ENCODE data around the gene SOX8. TPM values are rescaled to one million over a fixed set of nuclear protein-coding genes. Genes with fewer than 3 reads are reported as not detected.

Gene SOX8
- polyA plus RNA-seq, 1 donor from 2014 or later, result 3.9 TPM

GRCh38 chr16:988471-989353 lies 7.1 kb downstream of the SOX8 start:
- no peaks in the 10 kb centered on the region for H3F3A ChIP-seq (ENCODE audit: insufficient read depth, low read length, poor library complexity, severe bottlenecking)
- no peak for TF ChIP-seq TAF1 (IDR thresholded peaks at IDR 0.05; ENCODE audit: low read depth)
- no peak for TF ChIP-seq POLR2AphosphoS5 (IDR thresholded peaks at IDR 0.05)
- no peak for TF ChIP-seq EZH2 (IDR thresholded peaks at IDR 0.05; ENCODE audit: borderline replicate concordance, insufficient read depth, low read length, poor library complexity, severe bottlenecking)
- TF ChIP-seq EP300 (conservative IDR thresholded peaks at IDR 0.05; ENCODE audit: poor library complexity, severe bottlenecking), result no peak
- TF ChIP-seq MXI1 (conservative IDR thresholded peaks at IDR 0.05; ENCODE audit: poor library complexity, severe bottlenecking), result no peak
- TF ChIP-seq SMC3 (conservative IDR thresholded peaks at IDR 0.05; ENCODE audit: poor library complexity), result no peak
- no peak for TF ChIP-seq CTCF (IDR thresholded peaks at IDR 0.05; ENCODE audit: poor library complexity, severe bottlenecking)
- no peak for TF ChIP-seq REST (IDR thresholded peaks at IDR 0.05; ENCODE audit: borderline replicate concordance)
- no peak for TF ChIP-seq RAD21 (conservative IDR thresholded peaks at IDR 0.05)
- H3K4me2 ChIP-seq (ENCODE audit: low read length), result no peak overlapping the region
- no peak overlapping the region for H3K27ac ChIP-seq (ENCODE audit: low read length)
- no peaks in the 10 kb centered on the region for H4K20me1 ChIP-seq (ENCODE audit: insufficient read depth)
- H3K27me3 ChIP-seq (ENCODE audit: insufficient read depth, low read depth, low read length), result no peaks in the 10 kb centered on the region
- no peak overlapping the region for H3K9ac ChIP-seq (ENCODE audit: low read length)
- no peaks in the 10 kb centered on the region for H3K9me2 ChIP-seq (ENCODE audit: insufficient read depth, low read length)
- H2AFZ ChIP-seq (ENCODE audit: low read depth, low read length), result no peak overlapping the region
- no peak overlapping the region for H3K4me3 ChIP-seq (ENCODE audit: low read length)
- no peaks in the 10 kb centered on the region for H3K36me3 ChIP-seq (ENCODE audit: insufficient read depth, low read length)
- H3K9me3 ChIP-seq (ENCODE audit: low read length), result no peaks in the 10 kb centered on the region
- H3K79me2 ChIP-seq (replicated peaks; ENCODE audit: insufficient read depth, low read length), result no peaks in the 10 kb centered on the region

DNA sequence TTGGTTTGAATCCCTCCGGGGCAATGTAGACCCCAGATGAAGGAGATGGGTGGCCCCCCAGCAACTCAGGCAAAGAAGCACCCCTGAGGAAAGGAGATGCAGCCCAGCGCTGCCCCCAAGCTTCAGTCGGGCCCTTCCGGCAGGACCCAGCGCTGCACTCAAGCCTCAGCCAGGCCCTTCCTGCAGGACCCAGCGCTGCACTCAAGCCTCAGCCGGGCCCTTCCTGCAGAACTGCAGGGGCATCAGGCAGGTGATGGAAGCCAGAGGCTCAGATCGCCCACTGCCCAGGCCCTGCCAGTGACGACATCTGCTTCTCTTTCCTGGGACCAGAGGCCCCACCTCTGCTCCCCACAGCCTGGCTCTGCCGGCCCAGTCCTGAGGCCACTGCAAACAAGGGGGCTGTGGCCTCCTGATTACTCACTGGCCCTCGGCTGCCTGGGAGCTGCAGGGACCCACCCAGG lies 7.8 kb downstream of the SOX8 start:
- no peaks in the 10 kb centered on the region for H4K20me1 ChIP-seq (ENCODE audit: insufficient read depth)
- H3K9me2 ChIP-seq (ENCODE audit: insufficient read depth, low read length), result no peaks in the 10 kb centered on the region
- no peak overlapping the region for H3K9ac ChIP-seq (ENCODE audit: low read length)
- H3K4me3 ChIP-seq (ENCODE audit: low read length), result no peak overlapping the region
- H3K27me3 ChIP-seq (ENCODE audit: insufficient read depth, low read depth, low read length), result no peaks in the 10 kb centered on the region
- TF ChIP-seq MXI1 (conservative IDR thresholded peaks at IDR 0.05; ENCODE audit: poor library complexity, severe bottlenecking) (no peak), RAD21 (conservative IDR thresholded peaks at IDR 0.05) (no peak), TAF1 (IDR thresholded peaks at IDR 0.05; ENCODE audit: low read depth) (no peak), REST (IDR thresholded peaks at IDR 0.05; ENCODE audit: borderline replicate concordance) (no peak), CTCF (IDR thresholded peaks at IDR 0.05; ENCODE audit: poor library complexity, severe bottlenecking) (no peak), SMC3 (conservative IDR thresholded peaks at IDR 0.05; ENCODE audit: poor library complexity) (no peak), EZH2 (IDR thresholded peaks at IDR 0.05; ENCODE audit: borderline replicate concordance, insufficient read depth, low read length, poor library complexity, severe bottlenecking) (no peak), POLR2AphosphoS5 (IDR thresholded peaks at IDR 0.05) (no peak)
- no peaks in the 10 kb centered on the region for H3F3A ChIP-seq (ENCODE audit: insufficient read depth, low read length, poor library complexity, severe bottlenecking)
- no peak overlapping the region for H3K27ac ChIP-seq (ENCODE audit: low read length)
- no peaks in the 10 kb centered on the region for H3K36me3 ChIP-seq (ENCODE audit: insufficient read depth, low read length)
- no peaks in the 10 kb centered on the region for H3K9me3 ChIP-seq (ENCODE audit: low read length)
- H3K4me2 ChIP-seq (ENCODE audit: low read length), result no peak overlapping the region
- H2AFZ ChIP-seq (ENCODE audit: low read depth, low read length), result no peak overlapping the region
- no peaks in the 10 kb centered on the region for H3K79me2 ChIP-seq (replicated peaks; ENCODE audit: insufficient read depth, low read length)

Measured in neural cell (in vitro differentiated cells).